H9 (cell line): ENCODE measurements around the gene SYCE1. TPM values are rescaled to one million over a fixed set of nuclear protein-coding genes. Genes with fewer than 3 reads are reported as not detected.

Experiments used
- DNase-seq: peaks from one replicate; pipeline ENCODE4 v3.0.0-alpha.2; 2017
- H2AFZ ChIP-seq: one replicate; pipeline ENCODE4 v1.6.1; 2013; ENCODE audit warnings: mild to moderate bottlenecking, low read length, control low read depth, moderate library complexity
- H2AK5ac ChIP-seq: 2 replicates; pipeline ENCODE4 v1.6.1; 2013; ENCODE audit warnings: low read length, control low read depth, mixed read lengths; ENCODE audit not compliant: insufficient read length
- H2BK120ac ChIP-seq: one replicate; pipeline ENCODE4 v1.6.1; 2013; ENCODE audit warnings: low read depth, mild to moderate bottlenecking, low read length, control low read depth, inconsistent platforms; ENCODE audit not compliant: poor library complexity, severe bottlenecking
- H2BK12ac ChIP-seq: 2 replicates; pipeline ENCODE4 v1.6.1; 2013; ENCODE audit warnings: low read length, control low read depth, mixed read lengths, low read depth; ENCODE audit not compliant: insufficient read length
- H2BK15ac ChIP-seq: 2 replicates; pipeline ENCODE4 v1.6.1; 2013; ENCODE audit warnings: low read depth, low read length, control low read depth
- H2BK20ac ChIP-seq: one replicate; pipeline ENCODE4 v1.6.1; 2013; ENCODE audit warnings: low read depth, mild to moderate bottlenecking, low read length, control low read depth, inconsistent platforms; ENCODE audit not compliant: poor library complexity, severe bottlenecking
- H2BK5ac ChIP-seq: 2 replicates; pipeline ENCODE4 v1.6.1; 2013; ENCODE audit warnings: low read length, control low read depth, mixed read lengths; ENCODE audit not compliant: insufficient read length
- H3K14ac ChIP-seq: 2 replicates; pipeline ENCODE4 v1.6.1; 2013; ENCODE audit warnings: low read length, control low read depth; ENCODE audit not compliant: insufficient read depth
- H3K18ac ChIP-seq: 2 replicates; pipeline ENCODE4 v1.6.1; 2013; ENCODE audit warnings: low read depth, mild to moderate bottlenecking, mixed read lengths, low read length, control low read depth; ENCODE audit not compliant: insufficient read length
- H3K23ac ChIP-seq: 2 replicates; pipeline ENCODE4 v1.6.1; 2013; ENCODE audit warnings: low read length, control low read depth, mixed read lengths, low read depth; ENCODE audit not compliant: insufficient read length
- H3K23me2 ChIP-seq: 2 replicates; pipeline ENCODE4 v1.6.1; 2013; ENCODE audit warnings: low read depth, mild to moderate bottlenecking, mixed read lengths, low read length, control low read depth; ENCODE audit not compliant: insufficient read length, poor library complexity, severe bottlenecking
- H3K27ac ChIP-seq: 2 replicates; pipeline ENCODE4 v1.5.1; 2013; ENCODE audit warnings: low read length, control low read depth, mixed read lengths, low read depth; ENCODE audit not compliant: insufficient read length
- H3K27me3 ChIP-seq: 2 replicates; pipeline ENCODE4 v1.6.1; 2013; ENCODE audit warnings: low read length, control low read depth, inconsistent platforms; ENCODE audit not compliant: insufficient read depth
- H3K4ac ChIP-seq: 2 replicates; pipeline ENCODE4 v1.6.1; 2013; ENCODE audit warnings: low read depth, mild to moderate bottlenecking, control low read depth, inconsistent platforms, low read length, moderate library complexity
- H3K4me1 ChIP-seq: 2 replicates; pipeline ENCODE4 v1.6.1; 2013; ENCODE audit warnings: low read length, control low read depth, inconsistent platforms; ENCODE audit not compliant: insufficient read depth
- H3K4me2 ChIP-seq: 2 replicates; pipeline ENCODE4 v1.6.1; 2013; ENCODE audit warnings: low read length, control low read depth, mixed read lengths; ENCODE audit not compliant: insufficient read length, insufficient read depth
- H3K56ac ChIP-seq: 2 replicates; pipeline ENCODE4 v1.6.1; 2013; ENCODE audit warnings: low read depth, mild to moderate bottlenecking, mixed read lengths, low read length, control low read depth; ENCODE audit not compliant: insufficient read length
- H3K79me1 ChIP-seq: 2 replicates; pipeline ENCODE4 v1.6.1; 2013; ENCODE audit warnings: low read depth, mild to moderate bottlenecking, moderate library complexity, low read length, control low read depth, inconsistent platforms; ENCODE audit not compliant: insufficient read depth, poor library complexity, severe bottlenecking
- H3K79me2 ChIP-seq: 2 replicates; pipeline ENCODE4 v1.6.1; 2013; ENCODE audit warnings: low read length, control low read depth, inconsistent platforms; ENCODE audit not compliant: insufficient read depth
- H3K9ac ChIP-seq: 2 replicates; pipeline ENCODE4 v1.6.1; 2013; ENCODE audit warnings: low read length, control low read depth, mixed read lengths; ENCODE audit not compliant: insufficient read length; ENCODE audit errors: extremely low read depth
- H3K9me3 ChIP-seq: one replicate; pipeline ENCODE4 v1.6.1; 2013; ENCODE audit warnings: low read depth, low read length, inconsistent platforms; ENCODE audit not compliant: control insufficient read depth
- H3T11ph ChIP-seq: one replicate; pipeline ENCODE4 v1.6.1; 2013; ENCODE audit warnings: mild to moderate bottlenecking, low read length, control low read depth, inconsistent platforms
- H4K20me1 ChIP-seq: one replicate; pipeline ENCODE4 v1.6.1; 2013; ENCODE audit not compliant: control insufficient read depth, insufficient read length, insufficient read depth
- H4K5ac ChIP-seq: 2 replicates; pipeline ENCODE4 v1.6.1; 2013; ENCODE audit warnings: low read depth, mild to moderate bottlenecking, mixed read lengths, low read length, control low read depth; ENCODE audit not compliant: insufficient read length
- H4K8ac ChIP-seq: replicated peaks from 2 replicates; pipeline ENCODE4 v1.6.1; 2013; ENCODE audit warnings: low read length, control low read depth, mixed read lengths, low read depth; ENCODE audit not compliant: insufficient read length
- H4K91ac ChIP-seq: 2 replicates; pipeline ENCODE4 v1.6.1; 2013; ENCODE audit warnings: low read depth, mild to moderate bottlenecking, moderate library complexity, mixed read lengths, low read length, control low read depth; ENCODE audit not compliant: insufficient read length
- H3K27ac Mint-ChIP-seq, 3 experiments: 2 replicates in 2 of 3; 3 replicates in 1 of 3; pipeline ENCODE4 v1.8.0; 2020 to 2021; ENCODE audit warnings: mixed read lengths in 3 of 3, mild to moderate bottlenecking in 1 of 3, moderate library complexity in 1 of 3
- H3K27me3 Mint-ChIP-seq: 2 replicates; pipeline ENCODE4 v1.8.0; 2021; ENCODE audit warnings: low read depth, mild to moderate bottlenecking, moderate library complexity, mixed read lengths
- H3K36me3 Mint-ChIP-seq, 3 experiments: 2 replicates in 2 of 3; 3 replicates in 1 of 3; pipeline ENCODE4 v1.8.0; 2020 to 2021; ENCODE audit warnings: low read depth in 3 of 3, mixed read lengths in 3 of 3; ENCODE audit not compliant: insufficient read depth in 1 of 3
- H3K4me1 Mint-ChIP-seq, 2 experiments: 2 replicates each; pipeline ENCODE4 v1.8.0; 2020; ENCODE audit warnings: mixed read lengths in 2 of 2
- H3K4me3 Mint-ChIP-seq, 2 experiments: 2 replicates in 1 of 2; 3 replicates in 1 of 2; pipeline ENCODE4 v1.8.0; 2020 to 2021; ENCODE audit warnings: mild to moderate bottlenecking in 2 of 2, mixed read lengths in 2 of 2, moderate library complexity in 1 of 2
- H3K9me3 Mint-ChIP-seq, 2 experiments: 2 replicates in 1 of 2; 3 replicates in 1 of 2; pipeline ENCODE4 v1.8.0; 2020; ENCODE audit warnings: mild to moderate bottlenecking in 2 of 2, mixed read lengths in 2 of 2, moderate library complexity in 1 of 2
- WGBS: extraction: QIAGEN DNeasy Blood & Tissue Kit; methylation state at CpG from one replicate; pipeline ENCODE4 v1.1.7; 2013; ENCODE audit warnings: missing lambda C conversion rate, low lambda C conversion rate, mixed read lengths; ENCODE audit not compliant: insufficient read length; ENCODE audit errors: extremely low coverage; 5-methylcytosine and 5-hydroxymethylcytosine counted together
- total RNA-seq: library from RNA; stranded (reverse); gene quantifications from 2 replicates; pipeline ENCODE4 v1.2.1, GENCODE V29; 2021
- TF ChIP-seq, protein P1 (sequence below): fragments of 200-600 bp; sonication (generic); conservative IDR thresholded peaks from 3 replicates; pipeline ENCODE4 v1.8.0; 2021; ENCODE audit warnings: antibody characterized with exemption, mild to moderate bottlenecking

SYCE1 gene
- total RNA-seq, 1 experiment from 2014 or later = not detected

GRCh38 chr10:133554600-133554999, 10.8 kb downstream of the SYCE1 start:
- Mint-ChIP-seq H3K27ac (no peak overlapping the region), H3K4me1 (no peaks in the 10 kb centered on the region)
- no CpG with 5 or more reads among the region's 4 CpGs for WGBS

More at GRCh38 chr10:133554600-133554999, 10.8 kb downstream of the SYCE1 start:
- Histone ChIP-seq H3K4me1 (no peaks in the 10 kb centered on the region), H3K27me3 (no peaks in the 10 kb centered on the region; the same call in 1 of the 2 replicates), H3K79me1 (no peaks in the 10 kb centered on the region), H2AFZ (no peak overlapping the region), H3K18ac (no peak overlapping the region), H4K8ac (no peak overlapping the region), H3K9me3 (peaks cover 84% of the 10 kb centered on the region), H3K14ac (no peak overlapping the region), H2BK20ac (no peak overlapping the region), H3T11ph (no peak overlapping the region), H3K27ac (no peak overlapping the region), H4K91ac (no peak overlapping the region), H2BK12ac (no peak overlapping the region), H3K4ac (no peak overlapping the region), H2BK120ac (no peak overlapping the region), H3K4me2 (no peak overlapping the region), H2BK5ac (no peak overlapping the region), H3K23me2 (no peaks in the 10 kb centered on the region), H2BK15ac (no peak overlapping the region), H3K9ac (no peak overlapping the region), H4K20me1 (no peaks in the 10 kb centered on the region), H2AK5ac (no peak overlapping the region), H3K79me2 (no peaks in the 10 kb centered on the region), H3K23ac (no peak overlapping the region), H4K5ac (no peak overlapping the region), H3K56ac (no peak overlapping the region)
- Mint-ChIP-seq H3K9me3 (peaks cover 94 to 95% of the 10 kb centered on the region in 2 experiments), H3K36me3 (peaks cover 7 to 45% (median 11%) of the 10 kb centered on the region in 3 experiments; a peak in 6 of 7 replicates), H3K27me3 (no peaks in the 10 kb centered on the region), H3K4me3 (no peak overlapping the region)
- no peak for DNase-seq
- TF ChIP-seq, protein P1, sequence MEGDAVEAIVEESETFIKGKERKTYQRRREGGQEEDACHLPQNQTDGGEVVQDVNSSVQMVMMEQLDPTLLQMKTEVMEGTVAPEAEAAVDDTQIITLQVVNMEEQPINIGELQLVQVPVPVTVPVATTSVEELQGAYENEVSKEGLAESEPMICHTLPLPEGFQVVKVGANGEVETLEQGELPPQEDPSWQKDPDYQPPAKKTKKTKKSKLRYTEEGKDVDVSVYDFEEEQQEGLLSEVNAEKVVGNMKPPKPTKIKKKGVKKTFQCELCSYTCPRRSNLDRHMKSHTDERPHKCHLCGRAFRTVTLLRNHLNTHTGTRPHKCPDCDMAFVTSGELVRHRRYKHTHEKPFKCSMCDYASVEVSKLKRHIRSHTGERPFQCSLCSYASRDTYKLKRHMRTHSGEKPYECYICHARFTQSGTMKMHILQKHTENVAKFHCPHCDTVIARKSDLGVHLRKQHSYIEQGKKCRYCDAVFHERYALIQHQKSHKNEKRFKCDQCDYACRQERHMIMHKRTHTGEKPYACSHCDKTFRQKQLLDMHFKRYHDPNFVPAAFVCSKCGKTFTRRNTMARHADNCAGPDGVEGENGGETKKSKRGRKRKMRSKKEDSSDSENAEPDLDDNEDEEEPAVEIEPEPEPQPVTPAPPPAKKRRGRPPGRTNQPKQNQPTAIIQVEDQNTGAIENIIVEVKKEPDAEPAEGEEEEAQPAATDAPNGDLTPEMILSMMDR = no peak
